Transverse colon (tissue), 4 donors: ENCODE data around the gene ALPG.

Experiments used
- CTCF ChIP-seq, 5 experiments: fragments of 200-600 bp in 3 of 5; fragments of 450-650 bp in 2 of 5; sonication (generic) in 3 of 5; IDR thresholded peaks; 1 replicate in 2 of 5; 2 replicates in 3 of 5; pipeline ENCODE4 v1.5.1; 2016 to 2017; ENCODE audit warnings: antibody characterized with exemption in 5 of 5, inconsistent platforms in 3 of 5, mild to moderate bottlenecking in 2 of 5, moderate library complexity in 1 of 5
- POLR2A ChIP-seq: fragments of 450-650 bp; IDR thresholded peaks from one replicate; pipeline ENCODE4 v1.6.1; 2016; ENCODE audit warnings: antibody characterized with exemption, mild to moderate bottlenecking, moderate library complexity
- POLR2AphosphoS5 ChIP-seq, 3 donors: sonication (generic); formaldehyde crosslinking; IDR thresholded peaks; one replicate each; pipeline ENCODE4 v1.6.1; 2016; ENCODE audit warnings: antibody characterized with exemption in 3 of 3

DNA sequence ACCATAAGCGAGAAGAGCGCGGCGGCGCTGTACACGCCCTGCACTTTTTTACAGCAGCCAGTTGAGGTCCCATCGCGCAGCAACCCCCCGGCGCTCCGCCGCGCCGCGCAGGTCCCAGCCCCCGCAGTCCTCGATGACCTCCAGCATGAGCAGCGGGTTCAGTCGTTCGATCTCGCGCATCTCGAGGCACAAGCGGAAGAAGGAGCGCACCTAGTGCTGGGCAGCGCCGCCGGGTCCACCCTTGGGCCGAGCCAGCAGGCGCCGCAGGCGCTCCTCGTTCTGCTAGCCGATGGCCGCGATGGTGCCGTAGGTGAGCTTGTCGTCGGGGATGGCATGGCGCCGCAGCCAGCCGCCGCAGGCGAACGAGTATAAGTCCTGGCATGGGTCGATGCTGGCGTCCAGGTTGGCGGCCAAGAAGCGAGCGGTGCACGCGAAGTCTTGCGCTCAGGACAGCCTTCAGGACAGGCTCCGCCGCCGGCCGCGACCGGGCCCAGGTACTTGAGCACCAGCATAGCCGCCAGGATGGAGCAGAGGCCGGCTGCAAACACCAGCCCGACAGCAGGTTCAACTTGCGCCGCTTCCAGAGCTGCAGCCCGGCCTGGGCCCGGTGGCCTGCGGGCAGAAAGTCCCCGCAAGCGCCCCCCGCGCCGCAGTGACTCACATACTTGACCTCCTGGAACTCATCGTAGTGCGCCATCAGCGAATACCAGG lies 19.7 kb upstream of the ALPG start:
- no peak for TF ChIP-seq POLR2A
- TF ChIP-seq CTCF (IDR thresholded peaks at IDR 0.05) = no peak
- TF ChIP-seq POLR2AphosphoS5 (IDR thresholded peaks at IDR 0.05) = no peak
